Dermis microvascular lymphatic vessel endothelial cell (primary cell): Measurements from ENCODE around the gene NPY1R. TPM values are rescaled to one million over a fixed set of nuclear protein-coding genes. Genes with fewer than 3 reads are reported as not detected.

ENCODE experiments used
- DNase-seq, 2 donors: peaks; one replicate each; pipeline versions ENCODE4 v3.0.0 to v3.0.0-alpha.2; 2010; ENCODE audit warnings: low read depth in 2 of 2
- total RNA-seq: library from RNA; depleted of rRNA; stranded (reverse); fragments of >200 nt; gene quantifications from 2 replicates; pipeline ENCODE4 v1.2.1, GENCODE V29; 2014

The NPY1R gene
- total RNA-seq, 1 donor from 2014 or later = not detected

GRCh38 chr4:163280703-163281519 lies 51.5 kb downstream of the NPY1R start:
- no peak for DNase-seq

- no peak for DNase-seq
Observed at GRCh38 chr4:163279713-163280112, 52.7 kb downstream of the NPY1R start.

GRCh38 chr4:163274861-163275260 lies 57.5 kb downstream of the NPY1R start:
- no peak for DNase-seq

Other genes with a start within 250 kb of the NPY1R start
- 5.8 and 7.3 TPM in 2 replicates for gene NAF1, start 165.7 kb downstream of the NPY1R start, total RNA-seq
- not detected in 2 replicates for gene NPY5R, start 11.3 kb upstream of the NPY1R start, total RNA-seq
- gene TKTL2, start 141.2 kb upstream of the NPY1R start, total RNA-seq = not detected in 2 replicates
- gene TMA16, start 162.1 kb upstream of the NPY1R start, total RNA-seq = 14.9 and 16.6 TPM in 2 replicates